Common myeloid progenitor, CD34-positive (primary cell): ENCODE data around the gene LPCAT2.

Experiments used
- CTCF ChIA-PET: fragments of 350-600 bp; sonication (Branson Sonifier 250); formaldehyde crosslinking; loops from one replicate; lab custom pipeline; 2021; ENCODE audit warnings: antibody characterized with exemption; lab: Charles Lee
- POLR2A ChIA-PET: fragments of 350-600 bp; sonication (Branson Sonifier 250); formaldehyde crosslinking; loops from one replicate; lab custom pipeline; 2021; ENCODE audit warnings: antibody characterized with exemption; lab: Charles Lee
- DNase-seq, 3 donors: peaks; one replicate each; pipeline versions ENCODE4 v3.0.0 to v3.0.0-alpha.2; 2013
- H3K27ac ChIP-seq, 2 experiments: 1 replicate in 1 of 2; 2 replicates in 1 of 2; pipeline ENCODE4 v1.7.0; 2013; ENCODE audit warnings: inconsistent platforms in 2 of 2, low read length in 2 of 2, mild to moderate bottlenecking in 2 of 2, low read depth in 1 of 2, moderate library complexity in 1 of 2; ENCODE audit not compliant: severe bottlenecking in 2 of 2, insufficient read depth in 1 of 2, poor library complexity in 1 of 2
- H3K27me3 ChIP-seq, 5 experiments: replicated peaks in 2 of 5; 1 replicate in 3 of 5; 2 replicates in 2 of 5; pipeline versions ENCODE4 v1.6.1 to v1.7.0; 2013; ENCODE audit warnings: low read length in 4 of 5, mild to moderate bottlenecking in 2 of 5, moderate library complexity in 2 of 5, inconsistent platforms in 1 of 5; ENCODE audit not compliant: insufficient read depth in 5 of 5, control insufficient read depth in 4 of 5
- H3K36me3 ChIP-seq, 4 experiments: 1 replicate in 2 of 4; 2 replicates in 2 of 4; pipeline versions ENCODE4 v1.6.1 to v1.7.0; 2013; ENCODE audit warnings: low read length in 3 of 4, control low read depth in 1 of 4, mild to moderate bottlenecking in 1 of 4; ENCODE audit not compliant: control insufficient read depth in 4 of 4, insufficient read depth in 4 of 4
- H3K4me1 ChIP-seq, 4 experiments: 1 replicate in 3 of 4; 2 replicates in 1 of 4; pipeline versions ENCODE4 v1.6.1 to v1.7.1; 2013; ENCODE audit warnings: low read length in 3 of 4, mild to moderate bottlenecking in 3 of 4, control low read depth in 1 of 4, inconsistent platforms in 1 of 4, moderate library complexity in 1 of 4; ENCODE audit not compliant: control insufficient read depth in 4 of 4, insufficient read depth in 4 of 4; ENCODE audit errors: control extremely low read depth in 1 of 4
- H3K4me3 ChIP-seq, 7 experiments: 1 replicate in 4 of 7; 2 replicates in 3 of 7; pipeline versions ENCODE4 v1.5.1 to v1.7.0; 2013; ENCODE audit warnings: mild to moderate bottlenecking in 7 of 7, low read length in 6 of 7, moderate library complexity in 6 of 7, inconsistent platforms in 2 of 7, low read depth in 2 of 7, control low read depth in 1 of 7; ENCODE audit not compliant: insufficient read depth in 4 of 7, control insufficient read depth in 1 of 7; ENCODE audit errors: extremely low read depth in 1 of 7
- H3K9me3 ChIP-seq, 5 experiments: 1 replicate in 4 of 5; 2 replicates in 1 of 5; pipeline versions ENCODE4 v1.6.1 to v1.7.1; 2013; ENCODE audit warnings: low read length in 4 of 5, mild to moderate bottlenecking in 2 of 5, inconsistent platforms in 1 of 5, low read depth in 1 of 5, moderate library complexity in 1 of 5; ENCODE audit not compliant: control insufficient read depth in 4 of 5, insufficient read depth in 2 of 5; ENCODE audit errors: control extremely low read depth in 1 of 5
- WGBS: methylation state at CpG from one replicate; pipeline ENCODE4 v1.1.5; 2013; ENCODE audit not compliant: insufficient coverage; 5-methylcytosine and 5-hydroxymethylcytosine counted together

Gene LPCAT2

DNA sequence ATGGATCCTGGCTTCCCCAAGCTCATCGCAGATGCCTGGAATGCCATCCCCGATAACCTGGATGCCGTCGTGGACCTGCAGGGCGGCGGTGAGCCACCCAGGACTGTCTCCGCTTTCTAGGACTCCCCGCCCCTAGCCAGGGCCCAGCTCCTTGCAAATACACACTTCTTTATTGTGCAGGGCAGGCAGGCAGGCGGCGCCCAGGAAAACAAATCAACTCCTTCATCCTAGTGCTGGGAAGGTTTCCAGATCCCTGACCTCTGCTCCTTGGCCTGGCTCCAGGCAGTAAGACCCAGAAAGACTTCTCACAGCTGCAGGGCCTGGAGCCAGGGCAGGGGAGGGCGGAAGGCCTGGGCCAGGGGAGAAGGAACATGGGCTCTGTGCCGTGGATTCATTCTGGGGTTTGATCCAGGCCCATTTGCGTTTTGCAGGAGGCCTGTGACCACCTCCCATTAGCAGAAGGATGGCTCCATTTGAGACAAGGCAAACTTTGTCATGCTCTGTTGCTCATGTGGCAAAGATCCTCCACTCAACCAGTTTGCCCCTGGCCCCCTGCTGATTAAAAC, 6.0 kb upstream of the LPCAT2 start:
- CTCF ChIA-PET: interaction anchor here (0.8 to 4.1 kb wide), 6 partner anchors 23 to 199 kb away, joined by 3 to 20 read pairs (median 4); no protein-coding TSS in a partner anchor
- no peak overlapping the region for H3K4me3 ChIP-seq
- no peaks in the 10 kb centered on the region for H3K27me3 ChIP-seq
- H3K9me3 ChIP-seq: no peaks in the 10 kb centered on the region
- WGBS: 93% methylated on average over 13 of the region's 13 CpGs
- H3K27ac ChIP-seq: no peak overlapping the region
- H3K36me3 ChIP-seq: peaks cover 0 to 32% (median 1%) of the 10 kb centered on the region in 4 experiments
- H3K4me1 ChIP-seq: peaks cover 6 to 43% (median 27%) of the 10 kb centered on the region in 4 experiments
- POLR2A ChIA-PET: no interaction called here
- no peak for DNase-seq

DNA sequence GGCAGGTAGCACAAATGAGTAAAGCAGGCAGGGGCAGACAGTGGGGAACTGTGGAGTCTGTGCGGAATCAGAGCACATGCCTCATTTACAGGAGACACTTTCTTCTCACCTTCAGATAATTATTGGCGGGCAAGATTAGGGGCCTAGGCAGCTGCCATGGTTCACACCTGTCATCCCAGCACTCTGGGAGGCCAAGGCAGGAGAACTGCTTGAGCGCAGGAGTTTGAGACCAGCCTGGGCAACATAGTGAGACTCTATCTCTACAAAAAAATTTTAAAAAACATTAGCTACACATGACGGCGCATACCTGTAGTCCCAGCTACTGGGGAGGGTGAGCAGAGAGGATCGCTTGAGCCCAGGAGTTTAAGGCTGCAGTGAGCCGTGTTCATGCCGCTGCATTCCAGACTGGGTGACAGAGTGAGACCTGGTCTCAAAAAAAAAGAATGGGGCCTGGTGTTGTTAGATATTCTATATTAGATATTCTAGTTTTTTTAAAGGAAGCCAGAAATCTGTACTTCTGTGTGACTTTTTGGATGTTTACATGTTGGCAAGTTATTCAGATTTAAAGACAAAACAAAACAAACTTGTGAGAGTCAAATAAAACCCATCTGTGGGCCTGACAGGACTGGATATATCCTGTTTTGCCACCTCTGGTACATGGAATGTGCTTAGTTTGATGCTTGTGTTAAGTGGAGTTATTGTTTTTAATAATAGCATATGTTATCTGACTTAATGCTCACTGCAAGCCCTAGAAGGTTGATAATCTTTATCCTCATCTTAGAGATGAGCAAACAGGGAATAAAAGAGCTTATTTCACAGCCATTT, 4.9 kb upstream of the LPCAT2 start:
- WGBS: 98% methylated on average over 7 of the region's 8 CpGs
- CTCF ChIA-PET: interaction anchor here (0.9 to 1.6 kb wide), 4 partner anchors 24 to 44 kb away, joined by 3 to 6 read pairs (median 3); no protein-coding TSS in a partner anchor
- POLR2A ChIA-PET: no interaction called here

DNA sequence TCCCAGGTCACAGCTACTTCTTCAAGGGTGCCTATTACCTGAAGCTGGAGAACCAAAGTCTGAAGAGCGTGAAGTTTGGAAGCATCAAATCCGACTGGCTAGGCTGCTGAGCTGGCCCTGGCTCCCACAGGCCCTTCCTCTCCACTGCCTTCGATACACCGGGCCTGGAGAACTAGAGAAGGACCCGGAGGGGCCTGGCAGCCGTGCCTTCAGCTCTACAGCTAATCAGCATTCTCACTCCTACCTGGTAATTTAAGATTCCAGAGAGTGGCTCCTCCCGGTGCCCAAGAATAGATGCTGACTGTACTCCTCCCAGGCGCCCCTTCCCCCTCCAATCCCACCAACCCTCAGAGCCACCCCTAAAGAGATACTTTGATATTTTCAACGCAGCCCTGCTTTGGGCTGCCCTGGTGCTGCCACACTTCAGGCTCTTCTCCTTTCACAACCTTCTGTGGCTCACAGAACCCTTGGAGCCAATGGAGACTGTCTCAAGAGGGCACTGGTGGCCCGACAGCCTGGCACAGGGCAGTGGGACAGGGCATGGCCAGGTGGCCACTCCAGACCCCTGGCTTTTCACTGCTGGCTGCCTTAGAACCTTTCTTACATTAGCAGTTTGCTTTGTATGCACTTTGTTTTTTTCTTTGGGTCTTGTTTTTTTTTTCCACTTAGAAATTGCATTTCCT, 3.4 kb upstream of the LPCAT2 start:
- Histone ChIP-seq H3K9me3 (no peaks in the 10 kb centered on the region), H3K27me3 (no peaks in the 10 kb centered on the region), H3K4me1 (peaks cover 6 to 32% (median 18%) of the 10 kb centered on the region in 4 experiments), H3K4me3 (no peak overlapping the region), H3K36me3 (peaks cover 0 to 26% (median 1%) of the 10 kb centered on the region in 4 experiments), H3K27ac (no peak overlapping the region)
- ChIA-PET CTCF (interaction anchor here (1.6 kb wide), 1 partner anchor 41 kb away, joined by 6 read pairs; no protein-coding TSS in a partner anchor), POLR2A (no interaction called here)
- no peak for DNase-seq
- WGBS: 98% methylated on average over 5 of the region's 10 CpGs

More for the DNA sequence above, 4.9 kb upstream of the LPCAT2 start:
- H3K4me3 ChIP-seq: no peak overlapping the region
- no peak overlapping the region for H3K27ac ChIP-seq
- no peaks in the 10 kb centered on the region for H3K9me3 ChIP-seq
- no peak for DNase-seq
- H3K4me1 ChIP-seq: peaks cover 6 to 45% (median 26%) of the 10 kb centered on the region in 4 experiments
- H3K36me3 ChIP-seq: peaks cover 0 to 26% (median 1%) of the 10 kb centered on the region in 4 experiments
- H3K27me3 ChIP-seq: no peaks in the 10 kb centered on the region

DNA sequence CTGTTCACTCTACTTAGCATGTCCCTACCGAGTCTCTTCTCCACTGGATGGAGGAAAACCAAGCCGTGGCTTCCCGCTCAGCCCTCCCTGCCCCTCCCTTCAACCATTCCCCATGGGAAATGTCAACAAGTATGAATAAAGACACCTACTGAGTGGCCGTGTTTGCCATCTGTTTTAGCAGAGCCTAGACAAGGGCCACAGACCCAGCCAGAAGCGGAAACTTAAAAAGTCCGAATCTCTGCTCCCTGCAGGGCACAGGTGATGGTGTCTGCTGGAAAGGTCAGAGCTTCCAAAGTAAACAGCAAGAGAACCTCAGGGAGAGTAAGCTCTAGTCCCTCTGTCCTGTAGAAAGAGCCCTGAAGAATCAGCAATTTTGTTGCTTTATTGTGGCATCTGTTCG, 2.8 kb upstream of the LPCAT2 start:
- DNase-seq: no peak
- no peaks in the 10 kb centered on the region for H3K27me3 ChIP-seq
- CTCF ChIA-PET: interaction anchor here (0.8 to 1.5 kb wide), 2 partner anchors 41 to 50 kb away, joined by 3 to 5 read pairs; no protein-coding TSS in a partner anchor
- POLR2A ChIA-PET: no interaction called here
- peaks cover 0 to 26% (median 1%) of the 10 kb centered on the region in 4 experiments for H3K36me3 ChIP-seq
- no peak overlapping the region for H3K27ac ChIP-seq
- H3K4me1 ChIP-seq: peaks cover 4 to 31% (median 12%) of the 10 kb centered on the region in 4 experiments
- no peaks in the 10 kb centered on the region for H3K9me3 ChIP-seq
- WGBS: 91% methylated on average over 7 of the region's 7 CpGs
- H3K4me3 ChIP-seq: no peak overlapping the region

DNA sequence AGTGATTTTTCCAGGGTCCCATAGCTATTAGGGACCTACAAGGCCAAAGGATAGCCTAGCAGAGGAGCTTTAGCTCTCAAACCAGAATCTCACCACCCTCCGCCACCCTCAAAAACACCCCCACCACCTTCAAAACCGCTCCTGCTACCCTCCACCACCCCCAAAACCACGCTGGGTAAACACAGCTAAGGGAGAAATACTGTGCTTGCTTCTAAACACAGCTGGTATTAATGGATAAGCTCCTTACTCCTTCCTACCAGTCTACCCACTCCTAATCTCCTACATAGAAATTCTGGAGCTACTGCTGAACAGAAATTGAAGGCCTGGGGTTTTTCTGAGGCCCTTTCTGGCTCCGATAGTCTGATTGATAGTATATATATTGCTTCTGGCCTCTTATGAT, 2.2 kb upstream of the LPCAT2 start:
- CTCF ChIA-PET: interaction anchor here (0.8 to 1.5 kb wide), 3 partner anchors 38 to 50 kb away, joined by 3 to 5 read pairs (median 4); no protein-coding TSS in a partner anchor
- Histone ChIP-seq H3K27ac (no peak overlapping the region), H3K4me3 (no peak overlapping the region), H3K4me1 (peaks cover 4 to 26% (median 9%) of the 10 kb centered on the region in 4 experiments), H3K36me3 (peaks cover 0 to 27% (median 1%) of the 10 kb centered on the region in 4 experiments), H3K27me3 (no peaks in the 10 kb centered on the region), H3K9me3 (peaks cover 0 to under 1% (median 0%) of the 10 kb centered on the region in 5 experiments)
- DNase-seq: peak in 2 of 3 donors; percentile 13 to 23
- WGBS: no CpG with 5 or more reads among the region's 4 CpGs
- POLR2A ChIA-PET: no interaction called here

DNA sequence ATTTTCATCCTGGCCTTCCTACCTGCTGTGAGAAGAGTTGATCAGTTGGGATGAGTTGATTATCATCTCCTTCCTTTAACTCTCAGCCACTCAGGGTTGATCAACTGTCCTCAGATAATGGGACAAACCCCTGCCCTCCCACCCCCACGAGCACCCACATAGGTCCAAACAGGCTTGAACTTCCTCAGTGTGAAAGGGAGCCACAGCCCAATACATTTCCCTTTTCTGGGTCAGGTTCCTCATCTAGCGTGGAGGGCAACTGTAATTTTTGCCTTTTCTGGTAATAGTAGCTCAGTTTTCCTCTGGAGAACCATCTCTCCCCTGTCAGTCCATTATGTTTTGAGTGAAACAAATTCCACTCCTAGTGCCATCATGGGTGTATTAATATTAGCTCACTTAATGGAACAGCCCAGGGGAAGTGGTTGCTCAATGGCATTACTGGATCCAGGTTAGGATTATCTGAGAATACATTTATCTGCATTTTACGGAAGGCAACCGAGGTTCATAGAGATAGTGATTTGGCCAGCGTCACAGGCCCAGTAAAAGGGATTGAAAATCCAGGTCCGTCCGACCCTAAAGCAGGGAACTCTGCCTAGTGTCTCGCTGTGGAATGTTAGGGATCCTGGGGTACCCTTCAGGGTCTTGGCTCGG, 476 bp upstream of the LPCAT2 start:
- Histone ChIP-seq H3K27ac (peak overlapping the region in 1 of 2 experiments; percentile 63), H3K27me3 (no peaks in the 10 kb centered on the region), H3K36me3 (peaks cover under 1 to 30% (median 8%) of the 10 kb centered on the region in 4 experiments), H3K9me3 (peaks cover 4 to 14% (median 9%) of the 10 kb centered on the region in 5 experiments), H3K4me3 (peak overlapping the region; percentile 19 to 89 (median 82)), H3K4me1 (peaks cover 4 to 26% (median 9%) of the 10 kb centered on the region in 4 experiments)
- 85% methylated on average over 5 of the region's 9 CpGs for WGBS
- peak in 2 of 3 donors; percentile 40 to 47 for DNase-seq
- POLR2A ChIA-PET: no interaction called here
- CTCF ChIA-PET: interaction anchor here (1.0 kb wide), 1 partner anchor 9 kb away, joined by 3 read pairs; no protein-coding TSS in a partner anchor
